ENCODE data around the gene DLGAP1. TPM values are rescaled to one million over a fixed set of nuclear protein-coding genes. Genes with fewer than 3 reads are reported as not detected.

Gene DLGAP1
- total and polyA plus RNA-seq, 2 of the 4 experiments (the other 2 are of a cell fraction) = under 0.01 to 0.09 TPM

- Histone ChIP-seq H3K79me1 (ENCODE audit: low read depth in 1 of 2, low read length in 2 of 2) (no peaks in the 10 kb centered on the region), H2BK5ac (ENCODE audit: low read depth, low read length, poor library complexity, severe bottlenecking) (peak overlapping the region; percentile 97), H3K36me3 (ENCODE audit: control insufficient read depth, insufficient read depth, low read length) (no peaks in the 10 kb centered on the region), H3K27ac (ENCODE audit: insufficient read depth, low read length) (peak overlapping the region; percentile 8; the same call in 1 of the 2 replicates), H4K91ac (ENCODE audit: insufficient read depth, low read depth, low read length) (peak overlapping the region; percentile 90), H3K23ac (ENCODE audit: low read depth, low read length) (peak overlapping the region; percentile 91; the same call in 1 of the 2 replicates), H3K9me1 (ENCODE audit: insufficient read depth, low read length) (peaks cover 15% of the 10 kb centered on the region), H2BK120ac (ENCODE audit: low read depth, low read length) (peak overlapping the region; percentile 95), H3K4ac (ENCODE audit: low read depth, low read length) (peak overlapping the region; percentile 91), H4K20me1 (ENCODE audit: insufficient read depth, low read length) (no peaks in the 10 kb centered on the region), H2AK9ac (replicated peaks; ENCODE audit: low read depth, low read length, poor library complexity) (no peak overlapping the region), H2AK5ac (ENCODE audit: low read depth, low read length) (peak overlapping the region; percentile 62), H3K56ac (ENCODE audit: extremely low read depth, insufficient read depth, low read length) (peak overlapping the region; percentile 39; the same call in 1 of the 2 replicates), H3K4me3 (ENCODE audit: insufficient read depth, low read depth, low read length) (no peak overlapping the region), H3K18ac (ENCODE audit: low read depth, low read length) (peak overlapping the region; percentile 99), H3K9ac (ENCODE audit: low read depth, low read length) (peak overlapping the region; percentile 0; the same call in 1 of the 2 replicates), H4K8ac (ENCODE audit: low read depth in 2 of 2, low read length in 2 of 2) (peak overlapping the region; percentile 28 to 96), H4K5ac (ENCODE audit: low read depth, low read length) (peak overlapping the region; percentile 98), H2BK15ac (ENCODE audit: low read depth, low read length) (peak overlapping the region; percentile 98; the same call in 2 of the 3 replicates), H2BK20ac (ENCODE audit: low read depth, low read length) (peak overlapping the region; percentile 96), H3K14ac (replicated peaks; ENCODE audit: low read depth, low read length) (peak overlapping the region; percentile 90), H3K4me2 (ENCODE audit: low read depth, low read length) (peak overlapping the region; percentile 76; the same call in 1 of the 2 replicates), H3K27me3 (ENCODE audit: control insufficient read depth, insufficient read depth, low read length) (no peaks in the 10 kb centered on the region), H2AFZ (replicated peaks; ENCODE audit: low read length, poor library complexity) (no peak overlapping the region), H3K9me3 (ENCODE audit: control insufficient read depth, insufficient read depth, low read length) (no peaks in the 10 kb centered on the region), H3K4me1 (ENCODE audit: control insufficient read depth, insufficient read depth, low read length) (peaks cover 13% of the 10 kb centered on the region)
- BruUV-seq (replicated peaks) = no TSS peak
- POLR2A ChIA-PET (ENCODE audit: unreplicated experiment) = no interaction called here
- intact Hi-C loops (cut with micrococcal nuclease) (no loop called here), in situ Hi-C loops (cut with MboI; ENCODE audit: low sequenced_read_pairs) (loop anchor here (5.0 to 10.0 kb wide), 2 partner anchors 218 to 700 kb away; no protein-coding TSS in a partner anchor), dilution Hi-C loops (cut with HindIII; ENCODE audit: low sequenced_read_pairs, unreplicated experiment) (no loop called here)
- DNase-seq (peak; percentile 38), ATAC-seq (ENCODE audit: low read depth) (no peak; the same call in 1 of the 2 replicates)
- CTCF ChIA-PET = interaction anchor here (0.6 to 5.6 kb wide), 8 partner anchors 10 to 1404 kb away, joined by 3 to 29 read pairs (median 4); no protein-coding TSS in a partner anchor
- no peak for TF ChIP-seq MAFK (IDR thresholded peaks at IDR 0.05; ENCODE audit: low read depth, low read length)
These were observed 470.1 kb downstream of the DLGAP1 start for GRCh38 chr18:3985020-3985419.
